MCF 10A (cell line): ENCODE measurements around the gene MAGI1. TPM values are rescaled to one million over a fixed set of nuclear protein-coding genes. Genes with fewer than 3 reads are reported as not detected.
A peak's percentile ranks its signal among the peaks of the same experiment; 100 is the strongest.
"Not testable (repeated sequence)": the region's sequence is repeated elsewhere in the genome, so short reads cannot be mapped to it uniquely, and the experiment has no call there.

Experiments used
- BruUV-seq: library from RNA; stranded (reverse); fragments of 400-500 nt; replicated peaks from 2 replicates; lab custom pipeline; 2021; lab: Mats Ljungman, UMichigan
- CTCF ChIA-PET: fragments of 300-600 bp; sonication (Branson Sonifier 250); formaldehyde crosslinking; extraction: SDS; loops from one replicate; lab custom pipeline; 2021; ENCODE audit warnings: antibody characterized with exemption, inconsistent platforms; lab: Yijun Ruan, JAX
- POLR2A ChIA-PET: fragments of 300-600, 350-650 bp; sonication (Branson Sonifier 250); formaldehyde crosslinking; extraction: SDS; loops from one replicate; lab custom pipeline; 2020; ENCODE audit warnings: antibody characterized with exemption, inconsistent platforms; lab: Yijun Ruan, JAX
- DNase-seq: peaks from one replicate; pipeline ENCODE4 v3.0.0-alpha.2; 2018; ENCODE audit not compliant: unreplicated experiment
- H3K27ac Mint-ChIP-seq: one replicate; pipeline ENCODE4 v1.8.0; 2022; ENCODE audit warnings: mild to moderate bottlenecking, low read depth, mixed read lengths; ENCODE audit not compliant: unreplicated experiment
- H3K27me3 Mint-ChIP-seq: one replicate; pipeline ENCODE4 v1.8.0; 2022; ENCODE audit warnings: mixed read lengths; ENCODE audit not compliant: insufficient read depth, unreplicated experiment
- H3K36me3 Mint-ChIP-seq: one replicate; pipeline ENCODE4 v1.8.0; 2022; ENCODE audit warnings: mild to moderate bottlenecking, moderate library complexity, mixed read lengths; ENCODE audit not compliant: insufficient read depth, unreplicated experiment
- H3K4me1 Mint-ChIP-seq: one replicate; pipeline ENCODE4 v1.8.0; 2022; ENCODE audit warnings: mixed read lengths; ENCODE audit not compliant: insufficient read depth, unreplicated experiment
- H3K4me3 Mint-ChIP-seq: one replicate; pipeline ENCODE4 v1.8.0; 2022; ENCODE audit warnings: mild to moderate bottlenecking, moderate library complexity, mixed read lengths; ENCODE audit not compliant: unreplicated experiment
- H3K9me3 Mint-ChIP-seq: one replicate; pipeline ENCODE4 v1.8.0; 2022; ENCODE audit warnings: mixed read lengths; ENCODE audit not compliant: unreplicated experiment
- intact Hi-C: fragments of 100-400 bp; cut with micrococcal nuclease; formaldehyde crosslinking; loops from 2 replicates; pipeline ENCODE4 v1.14.1; 2022
- total RNA-seq: library from RNA; stranded (reverse); gene quantifications from 2 replicates; pipeline ENCODE4 v1.2.3, GENCODE V29; 2022
- TF ChIP-seq, protein P1 (sequence below): fragments of 200-600 bp; IDR thresholded peaks from one replicate; pipeline ENCODE4 v1.8.0; 2022; ENCODE audit warnings: antibody characterized with exemption, mild to moderate bottlenecking; ENCODE audit not compliant: unreplicated experiment

The MAGI1 gene
- total RNA-seq, 1 experiment from 2014 or later = 6.2 TPM

DNA sequence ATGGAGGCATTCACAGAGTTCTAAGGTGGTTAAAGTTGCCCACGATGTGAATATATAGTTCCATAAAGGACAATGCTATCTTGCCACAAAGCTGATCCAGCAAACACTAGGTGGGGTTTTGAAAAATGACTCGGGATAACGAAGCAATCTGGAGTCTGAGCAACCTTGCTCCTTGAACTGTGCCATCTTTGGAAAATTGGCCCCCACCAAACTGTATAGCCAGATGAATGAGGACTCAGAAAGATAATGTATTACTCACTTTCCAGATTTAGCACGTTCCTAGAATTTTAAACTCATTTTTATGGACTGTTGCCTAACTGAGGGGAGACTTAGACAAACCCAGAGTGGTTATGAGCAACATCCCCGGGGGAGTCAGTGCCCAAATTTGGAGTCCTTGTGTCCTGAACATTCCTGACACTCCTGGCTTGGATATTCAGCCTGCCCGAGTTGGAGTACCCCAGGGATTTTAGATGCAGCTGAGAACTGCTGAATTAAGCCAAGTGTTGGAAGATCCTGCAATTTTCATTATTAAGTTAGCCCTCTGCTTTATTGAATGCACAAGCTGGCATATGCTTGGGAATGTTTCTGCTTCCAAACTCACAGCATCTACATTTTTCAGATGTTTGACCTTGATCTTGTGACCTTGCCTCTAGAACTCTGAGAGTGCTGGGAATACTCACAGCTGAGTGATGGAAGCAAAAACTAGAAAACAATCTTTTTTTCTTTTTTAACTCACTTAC is 8.8 kb upstream of the MAGI1 start:
- H3K27ac Mint-ChIP-seq = no peak overlapping the region
- H3K27me3 Mint-ChIP-seq = no peaks in the 10 kb centered on the region
- TF ChIP-seq, protein P1, sequence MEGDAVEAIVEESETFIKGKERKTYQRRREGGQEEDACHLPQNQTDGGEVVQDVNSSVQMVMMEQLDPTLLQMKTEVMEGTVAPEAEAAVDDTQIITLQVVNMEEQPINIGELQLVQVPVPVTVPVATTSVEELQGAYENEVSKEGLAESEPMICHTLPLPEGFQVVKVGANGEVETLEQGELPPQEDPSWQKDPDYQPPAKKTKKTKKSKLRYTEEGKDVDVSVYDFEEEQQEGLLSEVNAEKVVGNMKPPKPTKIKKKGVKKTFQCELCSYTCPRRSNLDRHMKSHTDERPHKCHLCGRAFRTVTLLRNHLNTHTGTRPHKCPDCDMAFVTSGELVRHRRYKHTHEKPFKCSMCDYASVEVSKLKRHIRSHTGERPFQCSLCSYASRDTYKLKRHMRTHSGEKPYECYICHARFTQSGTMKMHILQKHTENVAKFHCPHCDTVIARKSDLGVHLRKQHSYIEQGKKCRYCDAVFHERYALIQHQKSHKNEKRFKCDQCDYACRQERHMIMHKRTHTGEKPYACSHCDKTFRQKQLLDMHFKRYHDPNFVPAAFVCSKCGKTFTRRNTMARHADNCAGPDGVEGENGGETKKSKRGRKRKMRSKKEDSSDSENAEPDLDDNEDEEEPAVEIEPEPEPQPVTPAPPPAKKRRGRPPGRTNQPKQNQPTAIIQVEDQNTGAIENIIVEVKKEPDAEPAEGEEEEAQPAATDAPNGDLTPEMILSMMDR = no peak
- no TSS peak for BruUV-seq
- H3K4me1 Mint-ChIP-seq = no peaks in the 10 kb centered on the region
- CTCF ChIA-PET = interaction anchor here (1.0 kb wide), 1 partner anchor 97 kb away, joined by 4 read pairs; no protein-coding TSS in a partner anchor
- H3K9me3 Mint-ChIP-seq = no peaks in the 10 kb centered on the region
- DNase-seq = peak; percentile 34
- H3K4me3 Mint-ChIP-seq = no peak overlapping the region
- intact Hi-C loops = no loop called here
- no peaks in the 10 kb centered on the region for H3K36me3 Mint-ChIP-seq
- POLR2A ChIA-PET = no interaction called here

DNA sequence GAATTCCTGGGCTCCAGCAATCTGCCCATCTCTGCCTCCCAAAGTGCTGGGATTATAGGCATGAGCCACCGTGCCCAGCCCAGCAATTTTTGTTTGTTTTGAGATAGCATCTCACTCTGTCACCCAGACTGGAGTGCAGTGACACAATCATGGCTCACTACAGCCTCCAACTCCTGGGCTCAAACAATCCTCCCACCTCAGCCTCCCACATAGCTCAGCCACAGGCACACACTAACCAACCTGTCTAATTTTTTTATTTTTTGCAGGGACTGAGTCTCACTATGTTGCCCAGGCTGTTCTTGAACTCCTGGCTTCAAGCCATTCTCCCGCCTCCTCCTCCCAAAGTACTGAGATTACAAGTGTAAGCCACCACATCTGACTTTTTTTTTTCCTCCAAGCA is 7.6 kb upstream of the MAGI1 start:
- H3K27me3 Mint-ChIP-seq, H3K36me3 Mint-ChIP-seq, DNase-seq, BruUV-seq, H3K4me1 Mint-ChIP-seq, H3K4me3 Mint-ChIP-seq, intact Hi-C loops, POLR2A ChIA-PET, H3K9me3 Mint-ChIP-seq, H3K27ac Mint-ChIP-seq: not testable (repeated sequence)
- CTCF ChIA-PET = interaction anchor here (0.8 kb wide), 1 partner anchor 94 kb away, joined by 4 read pairs; no protein-coding TSS in a partner anchor

DNA sequence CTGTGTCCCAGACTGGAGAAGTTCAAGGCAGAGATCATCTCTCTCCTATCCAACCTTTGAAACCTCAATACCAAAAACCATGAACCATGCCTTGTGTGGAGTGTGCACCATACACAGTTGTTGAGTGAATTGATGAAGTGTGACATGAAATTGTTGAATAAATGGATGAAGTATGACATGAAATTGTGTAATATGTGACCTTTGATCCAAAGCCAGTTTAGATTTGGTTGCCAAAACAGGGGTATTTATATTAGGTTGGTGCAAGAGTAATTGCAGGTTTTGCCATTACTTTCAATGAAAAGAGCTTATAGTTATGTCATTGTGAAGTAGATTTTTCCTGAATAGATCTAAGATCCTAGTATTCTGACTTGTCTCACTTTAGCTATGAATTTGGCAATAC is 3.1 kb upstream of the MAGI1 start:
- Mint-ChIP-seq H3K36me3 (no peaks in the 10 kb centered on the region), H3K27me3 (peaks cover 10% of the 10 kb centered on the region), H3K4me1 (peaks cover 9% of the 10 kb centered on the region), H3K9me3 (no peaks in the 10 kb centered on the region), H3K4me3 (no peak overlapping the region), H3K27ac (no peak overlapping the region)
- no TSS peak for BruUV-seq
- POLR2A ChIA-PET = no interaction called here
- intact Hi-C loops = no loop called here
- CTCF ChIA-PET = interaction anchor here (0.6 to 0.7 kb wide), 2 partner anchors 256 to 1629 kb away, joined by 3 read pairs; no protein-coding TSS in a partner anchor
- DNase-seq = no peak
- TF ChIP-seq, protein P1 = no peak

DNA sequence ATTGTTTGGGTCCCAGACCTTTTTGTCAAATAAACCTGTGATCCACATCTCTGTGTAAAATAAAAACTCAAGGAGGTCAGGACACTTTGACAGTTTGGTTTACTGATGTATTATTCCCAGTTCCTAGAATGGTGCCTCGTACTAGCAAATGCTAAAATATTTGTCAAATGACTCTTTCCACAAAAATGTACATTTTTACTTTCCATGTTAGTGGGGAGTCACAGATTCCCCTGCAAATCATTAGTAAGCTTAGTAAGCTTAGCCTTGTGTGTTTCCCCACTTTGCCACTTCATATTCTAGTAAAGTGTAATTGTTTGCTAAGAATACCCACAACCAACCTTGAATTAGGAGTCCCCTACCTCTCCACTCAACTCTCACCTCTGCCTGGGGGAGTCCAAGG is 2.4 kb upstream of the MAGI1 start:
- CTCF ChIA-PET = no interaction called here
- H3K9me3 Mint-ChIP-seq = no peaks in the 10 kb centered on the region
- peaks cover 10% of the 10 kb centered on the region for H3K27me3 Mint-ChIP-seq
- H3K4me1 Mint-ChIP-seq = peaks cover 16% of the 10 kb centered on the region
- DNase-seq = no peak
- H3K27ac Mint-ChIP-seq = no peak overlapping the region
- no peak overlapping the region for H3K4me3 Mint-ChIP-seq
- TF ChIP-seq, protein P1 = no peak
- intact Hi-C loops = no loop called here
- no TSS peak for BruUV-seq
- H3K36me3 Mint-ChIP-seq = no peaks in the 10 kb centered on the region
- POLR2A ChIA-PET = no interaction called here
